Adrenal gland (tissue), 12 donors: ENCODE results near the gene DLG5. TPM values are rescaled to one million over a fixed set of nuclear protein-coding genes. Genes with fewer than 3 reads are reported as not detected.

Experiments used
- DNase-seq, 7 donors: peaks; one replicate each; pipeline ENCODE4 v3.0.0-alpha.2; 2019 to 2020
- H3K27ac ChIP-seq, 5 donors: fragments of 200-600 bp; sonication (generic) in 4 of 5; 1 replicate in 3 of 5; 2 replicates in 2 of 5; pipeline versions ENCODE4 v1.5.1 to v1.8.0; 2016 to 2020; ENCODE audit warnings: mild to moderate bottlenecking in 1 of 5
- H3K27me3 ChIP-seq: fragments of 200-600 bp; 2 replicates; pipeline ENCODE4 v1.8.0; 2021
- H3K36me3 ChIP-seq, 2 donors: fragments of 200-600 bp; replicated peaks in 1 of 2; 1 replicate in 1 of 2; 2 replicates in 1 of 2; pipeline versions ENCODE4 v1.5.1 to v1.8.0; 2018 to 2022
- H3K4me1 ChIP-seq, 2 donors: fragments of 200-600 bp; replicated peaks in 1 of 2; 1 replicate in 1 of 2; 2 replicates in 1 of 2; pipeline versions ENCODE4 v1.5.1 to v1.8.0; 2018 to 2021
- H3K4me3 ChIP-seq, 4 donors: fragments of 200-600 bp; sonication (generic) in 3 of 4; one replicate each; pipeline ENCODE4 v1.5.1; 2016 to 2018
- H3K9me3 ChIP-seq, 3 donors: fragments of 200-600 bp; sonication (generic) in 1 of 3; replicated peaks in 1 of 3; 1 replicate in 2 of 3; 2 replicates in 1 of 3; pipeline versions ENCODE4 v1.5.1 to v1.8.0; 2016 to 2021
- CTCF ChIP-seq, 6 experiments: fragments of 450-650 bp in 4 of 6; fragments of 200-600 bp in 2 of 6; sonication (generic) in 1 of 6; IDR thresholded peaks; 1 replicate in 5 of 6; 2 replicates in 1 of 6; pipeline versions ENCODE4 v1.5.1 to v1.8.0; 2016 to 2021; ENCODE audit warnings: antibody characterized with exemption in 6 of 6, mild to moderate bottlenecking in 2 of 6, moderate library complexity in 1 of 6
- POLR2A ChIP-seq, 2 donors: fragments of 450-650 bp; IDR thresholded peaks; one replicate each; pipeline ENCODE4 v1.6.1; 2017; ENCODE audit warnings: antibody characterized with exemption in 2 of 2, mild to moderate bottlenecking in 2 of 2, moderate library complexity in 1 of 2
- WGBS, 4 donors: extraction: QIAGEN DNeasy Blood & Tissue Kit in 2 of 4; methylation state at CpG; one replicate each; pipeline versions ENCODE4 v1.1.5 to v1.1.7; 2013 to 2017; 5-methylcytosine and 5-hydroxymethylcytosine counted together
- intact Hi-C, 2 donors: fragments of 100-400 bp; cut with DNase I; formaldehyde crosslinking; loops; one replicate each; pipeline versions ENCODE4 v1.14.1 to v1.15.0; 2022 to 2023
- polyA plus RNA-seq, 3 donors: library from polyadenylated mRNA; stranded (reverse); fragments of 200-250 nt in 2 of 3; fragments of 350-450 nt in 1 of 3; fragmentation: Illumina TruSeq in 1 of 3; extraction: RNeasy Lipid Tissue Mini Kit (QIAGEN cat#74804) in 1 of 3; gene quantifications; one replicate each; pipeline ENCODE4 v1.2.3, GENCODE V29; 2013 to 2014
- total RNA-seq, 9 donors: library from RNA; depleted of rRNA in 4 of 9; stranded (reverse); fragments of >200 nt in 4 of 9; fragments of 120-200 nt in 1 of 9; fragmentation: NEBNext Ultra II Directional in 1 of 9; extraction: Animal tissue kit (Norgen Biotek cat#: 25700) in 1 of 9; gene quantifications; one replicate each; pipeline versions ENCODE4 v1.1.0 to v1.2.4, GENCODE V29; 2013 to 2023
- donor health status: healthy with polysubstance abuse.
- donor health status: Bipolar disorder and iron deficiency.
- donor health status: DM: yes; HTN: yes; CAD: no.
- donor health status: DM: no; HTN: no; CAD: no.
- donor health status: DM: no; HTN: no; CAD: no.
- donor health status: DM: yes; HTN: yes; CAD: no.

The DLG5 gene
- total and polyA plus RNA-seq, 12 donors = 32.6 to 175 (median 101) TPM

GRCh38 chr10:77844713-77845445, 81.7 kb downstream of the DLG5 start:
- peaks cover 22 to 59% of the 10 kb centered on the region in 2 donors for H3K4me1 ChIP-seq
- intact Hi-C loops = loop anchor here (5.0 to 10.0 kb wide), 3 partner anchors 77 to 160 kb away; partner anchors contain the start of gene DLG5 (in 1 of the 2)

GRCh38 chr10:77844177-77844576, 82.4 kb downstream of the DLG5 start:
- Histone ChIP-seq H3K4me3 (no peak overlapping the region), H3K27me3 (no peaks in the 10 kb centered on the region), H3K27ac (peak overlapping the region in 2 of 5 donors; percentile 65 to 93), H3K9me3 (no peaks in the 10 kb centered on the region), H3K36me3 (peaks cover 0 to 57% of the 10 kb centered on the region in 2 donors), H3K4me1 (peaks cover 22 to 59% of the 10 kb centered on the region in 2 donors)
- TF ChIP-seq POLR2A (IDR thresholded peaks at IDR 0.05) (no peak), CTCF (IDR thresholded peaks at IDR 0.05) (no peak)
- intact Hi-C loops = loop anchor here in 1 of 2 donors (10.0 kb wide), 2 partner anchors 81 to 161 kb away; partner anchors contain the start of gene DLG5
- DNase-seq = no peak
- WGBS, 4 donors = 89 to 96% (median 93%) methylated on average over 7 of the region's 7 CpGs

More at GRCh38 chr10:77844713-77845445, 81.7 kb downstream of the DLG5 start:
- Histone ChIP-seq H3K4me3 (no peak overlapping the region), H3K9me3 (no peaks in the 10 kb centered on the region), H3K27ac (peak overlapping the region; percentile 12 to 93 (median 55)), H3K27me3 (no peaks in the 10 kb centered on the region), H3K36me3 (peaks cover 0 to 56% of the 10 kb centered on the region in 2 donors)
- 64 to 73% (median 67%) methylated on average over 9 of the region's 9 CpGs for WGBS, 4 donors
- peak in 6 of 7 donors; percentile 71 to 85 (median 80) for DNase-seq
- peak in 1 of 2 donors; percentile 40 for TF ChIP-seq POLR2A (IDR thresholded peaks at IDR 0.05)
- TF ChIP-seq CTCF (IDR thresholded peaks at IDR 0.05) = no peak

- TF ChIP-seq CTCF (IDR thresholded peaks at IDR 0.05) (no peak), POLR2A (IDR thresholded peaks at IDR 0.05) (no peak)
- no peaks in the 10 kb centered on the region for H3K9me3 ChIP-seq
- peaks cover 26 to 60% of the 10 kb centered on the region in 2 donors for H3K4me1 ChIP-seq
- no peaks in the 10 kb centered on the region for H3K27me3 ChIP-seq
- no peak overlapping the region for H3K4me3 ChIP-seq
- peak overlapping the region in 3 of 5 donors; percentile 39 to 93 (median 46) for H3K27ac ChIP-seq
- intact Hi-C loops = loop anchor here in 1 of 2 donors (10.0 kb wide), 2 partner anchors 82 to 162 kb away; partner anchors contain the start of gene DLG5
- no peak for DNase-seq
- H3K36me3 ChIP-seq = peaks cover 0 to 65% of the 10 kb centered on the region in 2 donors
- WGBS, 4 donors = 85 to 93% (median 91%) methylated on average over 11 of the region's 11 CpGs
Observed at GRCh38 chr10:77843264-77843663, 83.3 kb downstream of the DLG5 start.

GRCh38 chr10:77842652-77843212, 83.8 kb downstream of the DLG5 start:
- Histone ChIP-seq H3K36me3 (peaks cover 0 to 60% of the 10 kb centered on the region in 2 donors), H3K27ac (peak overlapping the region in 2 of 5 donors; percentile 46 to 93), H3K9me3 (no peaks in the 10 kb centered on the region), H3K4me3 (no peak overlapping the region), H3K4me1 (peaks cover 27 to 60% of the 10 kb centered on the region in 2 donors), H3K27me3 (no peaks in the 10 kb centered on the region)
- TF ChIP-seq CTCF (IDR thresholded peaks at IDR 0.05) (no peak), POLR2A (IDR thresholded peaks at IDR 0.05) (no peak)
- intact Hi-C loops = loop anchor here in 1 of 2 donors (10.0 kb wide), 2 partner anchors 82 to 162 kb away; partner anchors contain the start of gene DLG5
- WGBS, 4 donors = 75 to 88% (median 82%) methylated on average over 5 of the region's 5 CpGs
- DNase-seq = no peak
